ENCODE results near the gene NUDCD2. TPM values are rescaled to one million over a fixed set of nuclear protein-coding genes. Genes with fewer than 3 reads are reported as not detected.
A peak's percentile ranks its signal among the peaks of the same experiment; 100 is the strongest.

Gene NUDCD2
- total and polyA plus RNA-seq, 2 donors (not counting 3 experiments of a cell fraction or from before 2014, with no cell fraction given): 3.9 to 50.3 TPM

DNA sequence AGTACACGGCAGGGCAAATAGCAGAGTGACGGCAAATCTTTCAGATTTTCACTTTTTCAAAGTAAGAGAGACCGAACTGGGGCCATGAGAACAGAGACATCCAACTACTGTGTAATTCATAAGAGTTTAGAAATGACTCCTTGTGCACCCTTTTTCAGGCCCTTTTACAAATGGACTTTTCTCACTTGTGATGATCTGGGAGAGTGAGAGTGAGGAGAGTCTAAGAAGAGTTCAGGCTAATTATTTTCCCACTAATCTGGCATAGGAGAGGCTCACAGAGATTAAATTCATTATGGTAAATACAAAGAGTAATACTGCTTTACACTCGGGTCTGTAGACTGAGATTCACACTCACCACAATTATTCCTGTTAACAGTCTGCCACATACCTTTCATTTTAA, 23.4 kb downstream of the NUDCD2 start:
- H3K9ac ChIP-seq (replicated peaks; ENCODE audit: extremely low read depth, insufficient read depth, low read length): no peak overlapping the region
- CTCF ChIA-PET: no interaction called here
- intact Hi-C loops (cut with micrococcal nuclease): no loop called here

More for the DNA sequence above, 23.4 kb downstream of the NUDCD2 start:
- H3K27me3 ChIP-seq (ENCODE audit: control insufficient read depth in 2 of 2, insufficient read depth in 2 of 2, low read length in 2 of 2): peaks cover 3 to 10% of the 10 kb centered on the region in 2 experiments
- dilution Hi-C loops (cut with MboI; ENCODE audit: extremely low pct_ligation_motif_present, low sequenced_read_pairs): no loop called here
- TF ChIP-seq POLR2AphosphoS5 (IDR thresholded peaks at IDR 0.05; ENCODE audit: insufficient read depth, low read depth, low read length) (no peak), FOS (IDR thresholded peaks at IDR 0.05; ENCODE audit: borderline replicate concordance, insufficient read depth, low read length) (no peak), MAX (IDR thresholded peaks at IDR 0.05; ENCODE audit: insufficient read depth, insufficient read length) (no peak), MYC (IDR thresholded peaks at IDR 0.05; ENCODE audit: low read depth, low read length) (no peak), JUN (IDR thresholded peaks at IDR 0.05; ENCODE audit: borderline replicate concordance, insufficient read depth, insufficient read length, low read depth) (no peak)
- TF ChIP-seq, protein P1, sequence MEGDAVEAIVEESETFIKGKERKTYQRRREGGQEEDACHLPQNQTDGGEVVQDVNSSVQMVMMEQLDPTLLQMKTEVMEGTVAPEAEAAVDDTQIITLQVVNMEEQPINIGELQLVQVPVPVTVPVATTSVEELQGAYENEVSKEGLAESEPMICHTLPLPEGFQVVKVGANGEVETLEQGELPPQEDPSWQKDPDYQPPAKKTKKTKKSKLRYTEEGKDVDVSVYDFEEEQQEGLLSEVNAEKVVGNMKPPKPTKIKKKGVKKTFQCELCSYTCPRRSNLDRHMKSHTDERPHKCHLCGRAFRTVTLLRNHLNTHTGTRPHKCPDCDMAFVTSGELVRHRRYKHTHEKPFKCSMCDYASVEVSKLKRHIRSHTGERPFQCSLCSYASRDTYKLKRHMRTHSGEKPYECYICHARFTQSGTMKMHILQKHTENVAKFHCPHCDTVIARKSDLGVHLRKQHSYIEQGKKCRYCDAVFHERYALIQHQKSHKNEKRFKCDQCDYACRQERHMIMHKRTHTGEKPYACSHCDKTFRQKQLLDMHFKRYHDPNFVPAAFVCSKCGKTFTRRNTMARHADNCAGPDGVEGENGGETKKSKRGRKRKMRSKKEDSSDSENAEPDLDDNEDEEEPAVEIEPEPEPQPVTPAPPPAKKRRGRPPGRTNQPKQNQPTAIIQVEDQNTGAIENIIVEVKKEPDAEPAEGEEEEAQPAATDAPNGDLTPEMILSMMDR (IDR thresholded peaks at IDR 0.05; ENCODE audit: extremely low read depth in 1 of 2, insufficient read depth in 1 of 2, low read depth in 1 of 2, low read length in 2 of 2): no peak
- peaks cover 36% of the 10 kb centered on the region for H3K79me2 ChIP-seq (ENCODE audit: control insufficient read depth, insufficient read depth, low read length)
- peaks cover 5 to 8% of the 10 kb centered on the region in 2 experiments for H3K36me3 ChIP-seq (ENCODE audit: control insufficient read depth in 2 of 2, extremely low read depth in 1 of 2, insufficient read depth in 2 of 2, low read length in 2 of 2)
- no peak for FAIRE-seq
- no peaks in the 10 kb centered on the region for H3K9me1 ChIP-seq (replicated peaks; ENCODE audit: control insufficient read depth, extremely low read depth, insufficient read depth, low read length)
- no peak overlapping the region for H3K27ac ChIP-seq (ENCODE audit: insufficient read depth, low read depth, low read length)
- peak overlapping the region in 1 of 3 experiments; percentile 55 for H3K4me3 ChIP-seq (replicated peaks in 1 of 3; ENCODE audit: insufficient read depth in 1 of 3, low read depth in 1 of 3, low read length in 3 of 3)
- BruUV-seq (replicated peaks): no TSS peak
- peaks cover 19% of the 10 kb centered on the region for H3K4me1 ChIP-seq (ENCODE audit: control insufficient read depth, extremely low read depth, insufficient read depth, low read length)
- POLR2A ChIA-PET: no interaction called here
- peaks cover 5% of the 10 kb centered on the region for H4K20me1 ChIP-seq (replicated peaks; ENCODE audit: control insufficient read depth, extremely low read depth, insufficient read depth, low read length)
- DNase-seq (ENCODE audit: low read depth, low spot score): no peak
- peak overlapping the region; percentile 84 for H2AFZ ChIP-seq (ENCODE audit: low read depth, low read length)
- H3K4me2 ChIP-seq (ENCODE audit: insufficient read depth, low read length): peak overlapping the region; percentile 82
- no peaks in the 10 kb centered on the region for H3K9me3 ChIP-seq (replicated peaks; ENCODE audit: control insufficient read depth, insufficient read depth, low read length)

All from endothelial cell of umbilical vein (primary cell).